ENCODE measurements around the gene CRCP.
"Not testable (repeated sequence)": the region's sequence is repeated elsewhere in the genome, so short reads cannot be mapped to it uniquely, and the experiment has no call there.

Gene CRCP

GRCh38 chr7:66142996-66143395 is 28.3 kb downstream of the CRCP start:
- no peak for TF ChIP-seq CTCF (IDR thresholded peaks at IDR 0.05; ENCODE audit: low read depth, low read length)
- DNase-seq (ENCODE audit: extremely low read depth, low read depth) = no peak

- no peak for TF ChIP-seq CTCF (IDR thresholded peaks at IDR 0.05; ENCODE audit: low read depth, low read length)
- no peak for DNase-seq (ENCODE audit: extremely low read depth, low read depth)
Measured at GRCh38 chr7:66143876-66144332, 29.3 kb downstream of the CRCP start.

- DNase-seq (ENCODE audit: extremely low read depth, low read depth) = peak; percentile 42
- TF ChIP-seq CTCF (IDR thresholded peaks at IDR 0.05; ENCODE audit: low read depth, low read length) = no peak
Measured at GRCh38 chr7:66145400-66146104, 30.9 kb downstream of the CRCP start.

GRCh38 chr7:66146701-66147100 is 32.1 kb downstream of the CRCP start:
- DNase-seq (ENCODE audit: extremely low read depth, low read depth) = peak; percentile 65
- no peak for TF ChIP-seq CTCF (IDR thresholded peaks at IDR 0.05; ENCODE audit: low read depth, low read length)

GRCh38 chr7:66147657-66148056 is 33.0 kb downstream of the CRCP start:
- not testable (repeated sequence) for DNase-seq (ENCODE audit: extremely low read depth, low read depth)

GRCh38 chr7:66150471-66150870 is 35.8 kb downstream of the CRCP start:
- TF ChIP-seq CTCF (IDR thresholded peaks at IDR 0.05; ENCODE audit: low read depth, low read length) = no peak
- DNase-seq (ENCODE audit: extremely low read depth, low read depth) = peak; percentile 63

- TF ChIP-seq CTCF (IDR thresholded peaks at IDR 0.05; ENCODE audit: low read depth, low read length) = no peak
- peak; percentile 42 for DNase-seq (ENCODE audit: extremely low read depth, low read depth)
Measured at GRCh38 chr7:66152371-66153191, 37.9 kb downstream of the CRCP start.
